Measurements from ENCODE around the gene ZNF768.

The ZNF768 gene

DNA sequence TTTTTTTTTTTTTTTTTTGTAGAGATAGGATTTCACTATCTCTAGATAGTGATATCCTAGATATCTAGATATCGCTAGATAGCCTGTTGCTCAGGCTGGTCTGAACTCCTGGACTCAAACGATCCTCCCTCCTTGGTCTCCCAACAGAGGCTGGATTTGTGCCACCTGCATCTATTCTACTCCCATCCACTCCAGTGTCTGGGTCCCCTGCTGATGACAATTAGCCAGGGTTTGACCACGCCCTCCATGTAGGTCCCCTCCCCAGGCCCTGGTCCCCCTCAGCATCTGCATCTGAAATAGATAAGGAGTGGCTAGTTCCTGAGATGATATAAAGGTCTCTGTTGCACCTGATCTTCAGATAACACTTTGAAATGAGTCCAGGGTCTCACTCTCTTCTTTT lies 42.9 kb upstream of the ZNF768 start:
- Mint-ChIP-seq H3K4me3 (no peak overlapping the region), H3K4me1 (peaks cover 19% of the 10 kb centered on the region), H3K36me3 (ENCODE audit: low read depth) (no peaks in the 10 kb centered on the region), H3K27ac (peak overlapping the region in 1 of 3 experiments; percentile 65), H3K27me3 (ENCODE audit: low read depth) (peaks cover 5% of the 10 kb centered on the region), H3K9me3 (no peaks in the 10 kb centered on the region)
- no peak for TF ChIP-seq CTCF (IDR thresholded peaks at IDR 0.05; ENCODE audit: unreplicated experiment in 3 of 3)

GRCh38 chr16:30567991-30568638 lies 41.7 kb upstream of the ZNF768 start:
- H3K36me3 Mint-ChIP-seq (ENCODE audit: low read depth): no peaks in the 10 kb centered on the region
- TF ChIP-seq CTCF (IDR thresholded peaks at IDR 0.05; ENCODE audit: unreplicated experiment in 3 of 3): no peak
- no peaks in the 10 kb centered on the region for H3K9me3 Mint-ChIP-seq
- no peak overlapping the region for H3K4me3 Mint-ChIP-seq
- peaks cover 15% of the 10 kb centered on the region for H3K4me1 Mint-ChIP-seq
- H3K27me3 Mint-ChIP-seq (ENCODE audit: low read depth): peaks cover 5% of the 10 kb centered on the region
- H3K27ac Mint-ChIP-seq: peak overlapping the region in 1 of 3 experiments; percentile 59

DNA sequence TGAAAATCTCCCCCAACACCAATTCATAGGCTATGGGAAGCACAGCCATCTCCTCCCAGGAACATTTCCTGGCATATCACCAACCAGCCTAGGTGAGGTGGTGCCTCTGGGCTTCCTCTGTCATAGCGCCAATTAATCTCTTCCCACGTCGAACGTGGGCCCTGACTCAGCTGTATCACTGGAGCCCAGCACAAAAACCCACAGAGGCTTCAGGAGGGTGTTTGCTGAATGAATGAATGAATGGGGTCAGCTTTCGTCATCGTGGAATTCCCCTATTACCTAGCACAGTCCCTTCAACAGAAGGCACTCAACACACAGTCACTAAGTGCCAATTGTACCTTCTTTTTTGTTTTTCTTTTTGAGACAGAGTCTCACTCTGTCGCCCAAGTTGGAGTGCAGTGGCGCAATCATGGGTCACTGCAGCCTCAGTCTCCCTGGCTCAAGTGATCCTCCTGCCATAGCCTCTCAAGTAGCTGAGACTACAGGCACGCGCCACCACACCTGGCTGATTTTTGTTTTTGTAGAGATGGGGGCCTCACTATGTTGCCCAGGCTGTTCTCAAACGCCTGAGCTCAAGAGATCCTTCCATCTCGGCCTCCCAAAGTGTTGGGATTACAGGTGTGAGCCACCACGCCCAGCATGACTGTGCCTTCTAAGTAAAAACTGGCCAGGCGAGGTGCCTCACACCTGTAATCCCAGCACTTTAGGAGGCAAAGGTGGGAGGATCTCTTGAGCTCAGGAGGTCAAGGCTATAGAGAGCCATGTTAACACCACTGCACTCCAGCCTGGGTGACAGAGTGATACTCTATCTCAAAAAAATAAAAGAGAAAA lies 41.0 kb upstream of the ZNF768 start:
- Mint-ChIP-seq H3K27ac (peak overlapping the region in 1 of 3 experiments; percentile 59), H3K4me1 (peaks cover 12% of the 10 kb centered on the region), H3K4me3 (no peak overlapping the region), H3K36me3 (ENCODE audit: low read depth) (no peaks in the 10 kb centered on the region), H3K9me3 (no peaks in the 10 kb centered on the region), H3K27me3 (ENCODE audit: low read depth) (peaks cover 5% of the 10 kb centered on the region)
- no peak for TF ChIP-seq CTCF (IDR thresholded peaks at IDR 0.05; ENCODE audit: unreplicated experiment in 3 of 3)

DNA sequence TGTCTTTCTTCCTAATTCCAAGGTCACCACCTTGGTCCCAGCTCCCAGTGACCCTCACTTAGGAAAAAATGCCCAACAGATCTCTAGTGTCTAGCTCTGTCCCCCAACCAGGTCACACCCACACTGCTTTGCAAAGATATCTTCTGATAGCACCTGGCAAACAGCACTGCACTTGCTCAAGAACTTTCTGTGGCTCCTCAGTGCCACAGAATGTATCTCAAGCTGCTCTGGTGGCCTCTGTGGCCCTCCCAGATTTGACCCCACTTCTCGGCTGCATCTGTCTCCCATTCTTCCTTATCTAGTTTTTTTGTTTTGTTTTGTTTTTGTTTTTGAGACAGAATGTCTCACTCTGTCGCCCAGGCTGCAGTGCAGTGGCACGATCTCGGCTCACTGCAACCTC lies 40.2 kb upstream of the ZNF768 start:
- H3K4me3 Mint-ChIP-seq: peak overlapping the region in 1 of 3 experiments; percentile 11
- TF ChIP-seq CTCF (IDR thresholded peaks at IDR 0.05; ENCODE audit: unreplicated experiment in 3 of 3): no peak
- peaks cover 4% of the 10 kb centered on the region for H3K4me1 Mint-ChIP-seq
- H3K27ac Mint-ChIP-seq: peak overlapping the region in 2 of 3 experiments; percentile 6 to 23
- H3K9me3 Mint-ChIP-seq: no peaks in the 10 kb centered on the region
- no peaks in the 10 kb centered on the region for H3K36me3 Mint-ChIP-seq (ENCODE audit: low read depth)
- peaks cover 5% of the 10 kb centered on the region for H3K27me3 Mint-ChIP-seq (ENCODE audit: low read depth)

DNA sequence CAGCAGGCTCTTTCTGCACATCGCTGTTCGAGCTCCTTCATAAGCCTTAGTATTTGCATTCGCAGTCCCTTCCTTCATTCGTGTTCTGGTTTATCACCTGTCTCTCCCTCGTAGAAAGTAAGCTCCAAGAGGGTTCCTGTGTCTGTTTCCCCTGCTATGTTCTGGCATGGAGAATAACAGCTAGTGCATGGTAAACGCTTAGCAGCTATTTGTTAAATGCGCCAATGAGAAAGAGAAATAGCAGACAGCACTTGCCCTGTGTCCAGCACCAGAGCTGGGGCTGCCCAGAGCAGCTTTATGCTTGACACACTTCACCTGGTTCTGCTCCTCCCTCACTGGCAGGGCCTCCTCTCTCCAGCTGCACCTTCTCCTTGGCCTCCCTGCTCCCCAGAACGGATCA lies 39.6 kb upstream of the ZNF768 start:
- peak overlapping the region in 2 of 3 experiments; percentile 6 to 23 for H3K27ac Mint-ChIP-seq
- H3K9me3 Mint-ChIP-seq: no peaks in the 10 kb centered on the region
- peaks cover 4% of the 10 kb centered on the region for H3K4me1 Mint-ChIP-seq
- no peak overlapping the region for H3K4me3 Mint-ChIP-seq
- peaks cover 5% of the 10 kb centered on the region for H3K27me3 Mint-ChIP-seq (ENCODE audit: low read depth)
- no peak for TF ChIP-seq CTCF (IDR thresholded peaks at IDR 0.05; ENCODE audit: unreplicated experiment in 3 of 3)
- H3K36me3 Mint-ChIP-seq (ENCODE audit: low read depth): no peaks in the 10 kb centered on the region

Measured in nephron (organoid).